Calu3 (cell line): ENCODE data around the gene SYNE1. TPM values are rescaled to one million over a fixed set of nuclear protein-coding genes. Genes with fewer than 3 reads are reported as not detected.
A peak's percentile ranks its signal among the peaks of the same experiment; 100 is the strongest.

Experiments used
- BruUV-seq: library from RNA; stranded (reverse); fragments of 400-500 nt; replicated peaks from 2 replicates; lab custom pipeline; 2021; lab: Mats Ljungman, UMichigan
- CTCF ChIA-PET: fragments of 300-600 bp; sonication (Branson Sonifier 250); formaldehyde crosslinking; loops from one replicate; lab custom pipeline; 2022; ENCODE audit warnings: antibody characterized with exemption; lab: Charles Lee
- DNase-seq: peaks from one replicate; pipeline ENCODE4 v3.0.0; 2022
- H3K27ac Mint-ChIP-seq: one replicate; pipeline ENCODE4 v1.8.0; 2022; ENCODE audit warnings: mixed read lengths; ENCODE audit not compliant: unreplicated experiment
- H3K27me3 Mint-ChIP-seq: one replicate; pipeline ENCODE4 v1.8.0; 2022; ENCODE audit warnings: mixed read lengths; ENCODE audit not compliant: unreplicated experiment
- H3K36me3 Mint-ChIP-seq: one replicate; pipeline ENCODE4 v1.8.0; 2022; ENCODE audit warnings: mild to moderate bottlenecking, moderate library complexity, mixed read lengths; ENCODE audit not compliant: insufficient read depth, unreplicated experiment
- H3K4me1 Mint-ChIP-seq: one replicate; pipeline ENCODE4 v1.8.0; 2022; ENCODE audit warnings: mild to moderate bottlenecking, low read depth, mixed read lengths; ENCODE audit not compliant: unreplicated experiment
- H3K4me3 Mint-ChIP-seq: one replicate; pipeline ENCODE4 v1.8.0; 2022; ENCODE audit warnings: mild to moderate bottlenecking, low read depth, moderate library complexity, mixed read lengths; ENCODE audit not compliant: unreplicated experiment
- H3K9me3 Mint-ChIP-seq: one replicate; pipeline ENCODE4 v1.8.0; 2022; ENCODE audit warnings: low read depth, mixed read lengths; ENCODE audit not compliant: unreplicated experiment
- CTCF ChIP-seq: fragments of 200-600 bp; IDR thresholded peaks from one replicate; pipeline ENCODE4 v1.8.0; 2022; ENCODE audit warnings: antibody characterized with exemption; ENCODE audit not compliant: unreplicated experiment
- intact Hi-C: fragments of 100-400 bp; cut with micrococcal nuclease; formaldehyde crosslinking; loops from one replicate; pipeline ENCODE4 v1.10.0; 2022; ENCODE audit not compliant: unreplicated experiment
- total RNA-seq: library from RNA; stranded (reverse); gene quantifications from 2 replicates; pipeline ENCODE4 v1.2.3, GENCODE V29; 2022

Gene SYNE1
- total RNA-seq, 1 experiment from 2014 or later = 28.1 TPM

- Mint-ChIP-seq H3K4me1 (no peaks in the 10 kb centered on the region), H3K4me3 (no peak overlapping the region), H3K36me3 (no peaks in the 10 kb centered on the region), H3K27ac (no peak overlapping the region), H3K9me3 (peaks cover 3% of the 10 kb centered on the region), H3K27me3 (no peaks in the 10 kb centered on the region)
- CTCF ChIA-PET = no interaction called here
- TF ChIP-seq CTCF = no peak
- intact Hi-C loops = no loop called here
- peak; percentile 3 for DNase-seq
- no TSS peak for BruUV-seq
Observed at GRCh38 chr6:152609125-152609670, 28.0 kb downstream of the SYNE1 start.

GRCh38 chr6:152605941-152606340 lies 31.2 kb downstream of the SYNE1 start:
- Mint-ChIP-seq H3K27me3 (peaks cover 9% of the 10 kb centered on the region), H3K36me3 (no peaks in the 10 kb centered on the region), H3K27ac (no peak overlapping the region), H3K4me1 (no peaks in the 10 kb centered on the region), H3K9me3 (peaks cover 6% of the 10 kb centered on the region), H3K4me3 (no peak overlapping the region)
- DNase-seq = no peak
- intact Hi-C loops = no loop called here
- BruUV-seq = no TSS peak
- CTCF ChIA-PET = no interaction called here
- TF ChIP-seq CTCF = no peak

- Mint-ChIP-seq H3K4me3 (no peak overlapping the region), H3K27me3 (peaks cover 11% of the 10 kb centered on the region), H3K27ac (no peak overlapping the region), H3K9me3 (peaks cover 6% of the 10 kb centered on the region), H3K4me1 (no peaks in the 10 kb centered on the region), H3K36me3 (no peaks in the 10 kb centered on the region)
- intact Hi-C loops = no loop called here
- CTCF ChIA-PET = no interaction called here
- no TSS peak for BruUV-seq
- no peak for DNase-seq
- TF ChIP-seq CTCF = no peak
Observed at GRCh38 chr6:152605342-152605741, 31.8 kb downstream of the SYNE1 start.

- peaks cover 3% of the 10 kb centered on the region for H3K9me3 Mint-ChIP-seq
- intact Hi-C loops = no loop called here
- CTCF ChIA-PET = no interaction called here
- BruUV-seq = no TSS peak
- no peak for DNase-seq
- H3K36me3 Mint-ChIP-seq = peaks cover 6% of the 10 kb centered on the region
- H3K4me1 Mint-ChIP-seq = no peaks in the 10 kb centered on the region
- no peak overlapping the region for H3K4me3 Mint-ChIP-seq
- no peak overlapping the region for H3K27ac Mint-ChIP-seq
- no peak for TF ChIP-seq CTCF
- H3K27me3 Mint-ChIP-seq = peaks cover 21% of the 10 kb centered on the region
Observed at GRCh38 chr6:152603911-152604310, 33.3 kb downstream of the SYNE1 start.
